ENCODE results near the gene MMP7. TPM values are rescaled to one million over a fixed set of nuclear protein-coding genes. Genes with fewer than 3 reads are reported as not detected.

MMP7 gene
- total and polyA plus RNA-seq, 12 donors = 0.10 to 3.4 TPM; not detected in 10

- Histone ChIP-seq H3K4me3 (no peak overlapping the region), H3K27ac (no peak overlapping the region), H3K27me3 (peaks cover 0 to 11% (median 0%) of the 10 kb centered on the region in 7 donors), H3K9me3 (no peaks in the 10 kb centered on the region), H3K36me3 (no peaks in the 10 kb centered on the region), H3K4me1 (no peaks in the 10 kb centered on the region)
- intact Hi-C loops (cut with DNase I) = loop anchor here in 1 of 10 donors (5.0 kb wide), 1 partner anchor 95 kb away; no protein-coding TSS in a partner anchor
- WGBS, 2 donors = 87 to 95% methylated on average over 1 of the region's 1 CpG
- DNase-seq (no peak), ATAC-seq (no peak)
- no peak for TF ChIP-seq CTCF (IDR thresholded peaks at IDR 0.05)
These were observed 43.3 kb downstream of the MMP7 start for GRCh38 chr11:102487214-102487613.

GRCh38 chr11:102486584-102486983 lies 44.0 kb downstream of the MMP7 start:
- peaks cover 0 to 11% (median 0%) of the 10 kb centered on the region in 7 donors for H3K27me3 ChIP-seq
- H3K36me3 ChIP-seq = no peaks in the 10 kb centered on the region
- no peaks in the 10 kb centered on the region for H3K4me1 ChIP-seq
- TF ChIP-seq CTCF (IDR thresholded peaks at IDR 0.05) = no peak
- H3K9me3 ChIP-seq = no peaks in the 10 kb centered on the region
- no peak overlapping the region for H3K27ac ChIP-seq
- no peak overlapping the region for H3K4me3 ChIP-seq
- DNase-seq (no peak), ATAC-seq (no peak)
- WGBS, 2 donors = 91 to 94% methylated on average over 2 of the region's 2 CpGs
- intact Hi-C loops (cut with DNase I) = loop anchor here in 1 of 10 donors (5.0 kb wide), 1 partner anchor 94 kb away; no protein-coding TSS in a partner anchor

- intact Hi-C loops (cut with DNase I) = loop anchor here in 1 of 10 donors (5.0 kb wide), 1 partner anchor 93 kb away; no protein-coding TSS in a partner anchor
- DNase-seq = no peak
- TF ChIP-seq CTCF (IDR thresholded peaks at IDR 0.05) = no peak
- H3K27ac ChIP-seq = no peak overlapping the region
- no peaks in the 10 kb centered on the region for H3K36me3 ChIP-seq
- no peak overlapping the region for H3K4me3 ChIP-seq
- WGBS, 2 donors = 86 to 90% methylated on average over 2 of the region's 2 CpGs
- no peaks in the 10 kb centered on the region for H3K4me1 ChIP-seq
- ATAC-seq = no peak
- peaks cover 0 to 5% (median 0%) of the 10 kb centered on the region in 7 donors for H3K27me3 ChIP-seq
- H3K9me3 ChIP-seq = no peaks in the 10 kb centered on the region
These were observed 45.3 kb downstream of the MMP7 start for GRCh38 chr11:102485095-102485722.

GRCh38 chr11:102482433-102482832 lies 48.1 kb downstream of the MMP7 start:
- H3K4me1 ChIP-seq = peaks cover 0 to 3% (median 0%) of the 10 kb centered on the region in 9 donors
- WGBS, 2 donors = 66 to 89% methylated on average over 3 of the region's 3 CpGs

More at GRCh38 chr11:102482433-102482832, 48.1 kb downstream of the MMP7 start:
- intact Hi-C loops (cut with DNase I) = no loop called here
- TF ChIP-seq CTCF (IDR thresholded peaks at IDR 0.05) = no peak
- DNase-seq (no peak), ATAC-seq (no peak)
- Histone ChIP-seq H3K4me3 (no peak overlapping the region), H3K36me3 (no peaks in the 10 kb centered on the region), H3K9me3 (no peaks in the 10 kb centered on the region), H3K27ac (no peak overlapping the region), H3K27me3 (peaks cover 0 to 5% (median 0%) of the 10 kb centered on the region in 7 donors)
